Kidney capillary endothelial cell (primary cell): Measurements from ENCODE around the gene B3GALT6.
A peak's percentile ranks its signal among the peaks of the same experiment; 100 is the strongest.

ENCODE experiments used
- DNase-seq: peaks from one replicate; pipeline ENCODE4 v3.0.0-alpha.2; 2018; ENCODE audit warnings: low spot score

Gene B3GALT6

DNA sequence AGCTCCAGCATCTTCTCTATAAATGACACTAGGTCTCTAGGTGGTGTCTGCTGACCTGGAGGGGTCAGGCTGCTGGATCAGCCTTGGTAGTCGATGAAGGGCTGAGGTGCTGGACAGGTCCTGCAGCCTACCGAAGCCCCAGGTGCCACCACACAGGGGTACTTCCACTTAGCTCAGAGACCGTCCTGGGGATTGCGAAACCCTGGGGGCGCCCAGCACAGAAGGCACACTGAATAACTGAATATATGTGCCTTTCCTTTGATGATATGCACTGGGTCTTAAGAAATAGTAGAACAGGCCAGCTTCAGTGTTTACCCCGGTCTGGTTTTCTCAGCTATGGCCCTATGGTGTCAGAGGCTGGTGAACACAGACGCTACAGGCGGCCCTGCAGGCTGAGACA lies 30.7 kb downstream of the B3GALT6 start:
- DNase-seq, result no peak

DNA sequence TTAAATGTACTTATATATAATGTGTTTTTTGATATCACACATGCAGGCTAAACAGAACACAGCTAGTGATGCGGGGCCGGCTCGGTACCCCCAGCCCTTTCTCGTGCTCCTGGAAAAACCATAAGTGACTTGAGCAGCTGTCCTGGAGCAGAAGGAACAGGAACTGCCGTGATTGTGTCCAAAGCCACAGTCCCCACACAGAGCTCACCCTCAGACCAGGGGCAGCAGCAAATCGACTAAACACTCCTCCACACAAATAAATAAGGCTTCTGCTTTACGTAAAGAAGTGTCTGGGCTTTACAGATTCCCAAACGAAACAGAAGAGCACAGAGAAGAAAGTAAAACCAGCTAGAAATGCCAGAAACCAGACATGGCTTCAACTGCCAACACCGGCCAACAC lies 32.0 kb downstream of the B3GALT6 start:
- no peak for DNase-seq

DNA sequence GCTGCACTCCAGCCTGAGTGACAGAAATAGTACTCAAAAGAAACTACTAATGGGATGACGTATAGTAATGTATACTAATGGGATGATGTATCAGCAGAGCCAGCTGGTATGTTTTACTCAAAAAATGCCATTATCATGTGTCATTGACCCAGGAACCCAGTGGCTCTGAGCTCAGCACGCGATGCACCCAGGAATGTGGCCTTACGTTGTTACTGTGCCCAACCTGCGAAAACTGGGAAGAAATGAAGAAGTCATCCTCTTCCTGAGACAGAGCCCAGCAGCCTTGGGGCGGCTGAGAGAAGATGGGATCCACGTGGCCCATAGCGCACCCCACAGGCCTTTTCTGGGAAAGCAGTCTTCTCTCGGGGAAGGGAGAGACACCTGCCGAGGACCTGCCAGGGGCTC lies 32.8 kb downstream of the B3GALT6 start:
- peak; percentile 47 for DNase-seq

DNA sequence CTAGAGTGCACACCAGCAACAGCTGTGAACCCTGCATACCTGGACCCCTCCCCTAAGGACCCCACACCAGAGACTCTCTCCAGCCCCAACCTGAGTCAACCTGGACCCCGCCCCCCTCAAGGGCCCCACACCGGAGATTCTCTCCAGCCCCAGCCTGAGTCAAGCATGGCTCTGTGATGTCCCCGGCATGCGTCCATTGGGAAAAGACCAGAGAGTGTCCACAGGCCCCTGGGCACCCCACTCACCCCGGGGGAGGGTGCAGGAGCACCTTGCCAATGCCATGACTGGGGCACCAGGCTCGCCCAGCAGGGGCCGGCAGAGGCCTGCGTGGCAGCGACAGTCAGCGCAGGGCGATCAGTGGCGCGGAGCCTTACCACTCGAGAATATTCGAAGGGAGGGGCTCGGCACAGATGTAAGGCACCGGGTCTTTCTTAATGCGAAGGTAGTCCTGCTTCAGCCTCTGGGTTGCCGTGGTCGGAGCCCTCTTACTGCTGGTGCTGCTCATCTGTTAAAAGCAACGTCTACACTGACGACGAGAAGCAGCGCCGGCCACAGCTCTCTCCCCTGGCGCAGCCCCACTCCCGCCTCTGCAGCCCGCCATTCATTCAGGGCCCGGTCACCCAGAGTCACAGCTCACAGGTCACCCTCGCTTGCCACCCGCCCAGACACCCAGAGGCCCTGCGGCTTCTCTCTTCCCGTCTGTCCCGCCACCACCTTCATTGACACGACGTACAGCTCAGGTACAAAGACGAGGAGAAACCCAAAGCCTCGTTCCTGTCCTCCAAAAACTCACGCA lies 35.6 kb downstream of the B3GALT6 start:
- no peak for DNase-seq

DNA sequence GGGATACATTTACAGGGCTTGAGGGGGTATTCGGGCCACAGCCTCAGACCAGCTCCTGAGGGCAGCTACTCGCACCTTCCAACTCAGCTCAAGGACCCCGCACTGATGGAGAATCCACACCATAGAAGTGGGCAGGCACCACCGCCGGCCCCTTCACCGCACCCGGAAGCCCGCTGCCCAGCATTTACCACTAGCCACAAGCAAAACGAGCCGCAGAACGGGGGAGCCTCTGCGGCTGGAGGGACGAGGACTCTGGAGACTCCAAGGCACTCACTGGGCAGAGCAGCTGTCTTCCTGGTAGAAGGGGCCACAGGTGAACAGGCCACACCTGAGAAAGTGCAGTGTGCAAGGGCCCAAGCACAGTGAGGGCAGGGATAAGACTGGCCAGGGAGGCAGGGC lies 36.2 kb downstream of the B3GALT6 start:
- no peak for DNase-seq

DNA sequence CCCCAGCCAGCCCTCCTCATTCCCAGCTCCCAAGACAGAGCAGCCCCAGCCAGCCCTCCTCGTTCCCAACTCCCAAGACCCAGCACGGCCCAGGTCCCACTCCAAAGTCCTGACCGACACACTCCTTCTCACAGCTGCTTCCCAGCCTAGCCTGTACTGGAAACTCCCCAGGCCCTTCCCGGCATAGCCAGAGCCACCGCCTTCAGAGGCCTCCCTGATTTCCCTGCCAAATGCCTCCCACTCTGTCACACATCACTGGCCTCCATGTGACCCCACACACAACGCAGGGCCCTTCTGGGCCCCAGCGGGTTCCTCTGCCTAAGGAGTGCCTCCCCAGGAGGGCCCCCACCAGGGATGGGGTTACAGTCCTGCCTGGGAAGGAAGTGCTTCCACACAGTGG lies 38.8 kb downstream of the B3GALT6 start:
- no peak for DNase-seq

DNA sequence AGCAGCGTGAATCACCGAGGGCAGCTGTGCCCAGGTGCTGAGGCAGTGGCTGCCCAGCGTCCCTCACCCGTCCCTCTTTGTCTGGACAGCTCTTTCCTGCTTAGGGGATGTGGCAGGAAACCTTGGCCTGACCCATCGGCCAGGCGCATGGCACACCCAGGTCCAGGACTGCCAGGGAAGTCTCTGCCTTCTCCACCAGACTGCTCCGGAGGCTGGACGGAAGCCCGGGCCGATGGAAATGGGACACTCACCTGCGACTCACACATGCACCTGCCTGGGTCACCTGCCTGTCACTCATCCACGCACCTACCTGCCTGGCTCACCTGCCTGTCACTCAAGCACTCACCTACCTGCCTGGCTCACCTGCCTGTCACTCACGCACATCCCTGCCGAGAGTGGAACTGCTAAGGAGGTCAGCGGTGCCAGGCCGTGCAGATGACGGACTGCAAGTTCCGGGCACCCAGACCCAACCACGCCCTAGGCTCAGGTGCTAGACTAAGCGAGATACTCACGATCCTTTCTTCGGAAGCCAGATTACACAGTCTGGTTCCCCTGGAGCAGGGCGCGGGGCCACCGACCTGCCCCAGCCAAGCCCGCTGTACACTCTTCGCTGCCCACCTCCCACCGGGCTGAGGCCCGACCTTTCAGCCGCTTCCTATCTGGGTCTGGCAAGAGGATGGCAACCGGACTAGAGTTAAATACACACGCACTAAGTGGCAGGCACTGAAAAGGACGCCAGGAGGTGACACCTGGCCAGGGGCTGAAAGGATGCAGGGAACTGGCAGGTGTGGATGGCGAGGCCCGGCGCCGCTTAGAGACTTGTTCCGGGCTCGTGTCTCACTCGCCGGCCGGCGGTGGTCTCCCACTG lies 40.5 kb downstream of the B3GALT6 start:
- DNase-seq, result peak; percentile 72

DNA sequence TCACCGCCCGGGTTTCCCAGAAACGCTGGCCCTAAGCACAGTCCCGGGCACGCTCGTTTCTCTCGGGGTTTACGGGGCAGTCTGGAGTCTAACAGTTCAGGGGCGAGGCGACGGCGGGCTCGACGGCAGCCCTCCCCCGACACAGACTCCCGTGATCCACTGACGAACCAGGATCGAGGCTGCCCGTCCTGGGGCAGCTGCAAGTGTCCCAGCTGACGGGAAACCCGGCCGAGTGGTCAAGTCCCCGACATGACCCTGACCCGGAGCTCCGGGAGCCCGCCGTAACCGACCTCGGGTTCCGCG lies 41.1 kb downstream of the B3GALT6 start:
- DNase-seq, result no peak

DNA sequence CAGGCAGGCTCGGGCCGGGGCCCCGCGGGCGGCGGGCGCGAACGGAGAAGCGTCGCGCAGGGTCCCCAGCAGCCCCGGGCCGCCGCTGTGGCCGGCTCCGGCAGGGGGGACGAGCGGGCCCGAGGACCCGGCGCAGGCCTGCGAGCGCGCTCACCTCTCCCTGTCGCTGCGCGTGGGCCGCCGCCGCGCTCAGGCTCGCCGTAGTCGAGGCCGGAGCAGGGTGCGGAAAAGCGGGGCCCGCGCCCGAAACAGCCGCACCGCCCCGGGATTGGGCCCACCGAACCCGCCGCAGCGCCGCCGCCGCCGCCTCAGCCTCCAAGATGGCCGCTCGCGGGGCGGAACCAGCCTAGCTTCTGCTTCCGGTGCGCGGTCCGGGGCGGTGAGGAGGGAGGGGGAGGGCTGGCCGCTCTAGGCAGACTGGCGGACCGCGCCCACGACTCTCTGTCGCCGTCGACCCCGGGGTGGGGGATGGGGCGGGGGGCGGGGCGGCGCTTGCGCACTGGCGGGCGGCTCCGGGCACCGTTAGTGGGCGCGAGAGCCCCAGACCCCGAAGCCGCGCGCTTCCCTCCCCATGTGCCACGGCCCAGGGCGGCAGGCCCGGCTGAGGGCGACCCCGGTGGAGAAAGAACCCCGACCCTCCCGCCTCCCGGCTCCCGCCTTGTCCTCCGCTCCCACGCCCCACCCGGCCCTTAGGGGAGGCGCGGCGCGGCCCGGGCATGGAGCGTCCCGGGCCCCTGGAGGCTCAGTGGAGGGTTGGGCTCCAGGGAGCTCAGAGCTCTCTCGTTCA lies 41.7 kb downstream of the B3GALT6 start, which contains the start of gene UBE2J2:
UBE2J2 (minus strand) TSS at position 343 of the 787 bp plus-strand sequence. CDS start 5,862 bp downstream, outside the sequence.
- peak; percentile 84 for DNase-seq

DNA sequence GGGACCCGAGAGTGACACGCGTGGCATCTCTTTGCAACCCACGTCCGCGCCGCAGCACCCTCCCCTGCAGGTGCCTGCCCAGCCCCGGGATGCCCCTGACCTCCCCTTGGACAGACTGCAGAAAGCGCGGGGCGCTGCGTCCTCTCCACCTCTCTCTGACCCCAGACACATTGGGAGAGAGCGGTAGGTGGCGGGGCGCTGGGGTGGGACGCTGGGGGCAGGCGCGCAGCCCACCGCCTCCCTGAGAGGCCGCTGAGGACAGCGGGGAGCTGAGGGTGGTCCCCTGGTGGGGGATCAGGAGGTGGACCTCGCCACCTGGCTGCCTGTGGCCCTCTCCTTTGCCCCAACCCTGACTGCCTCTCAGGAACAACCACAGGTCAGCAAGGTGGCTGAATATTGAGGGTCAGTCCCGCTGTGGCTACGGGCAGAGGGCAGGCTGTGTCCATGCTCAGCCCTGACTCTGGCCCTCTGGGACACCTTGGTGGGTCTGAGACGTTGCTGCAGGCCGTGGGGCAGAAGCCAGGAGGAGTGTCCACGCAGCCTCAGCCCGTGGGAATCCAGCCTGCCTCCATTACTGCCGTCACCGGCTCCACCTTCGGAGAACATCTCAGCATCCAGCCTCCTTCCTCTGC lies 42.4 kb downstream of the B3GALT6 start:
- no peak for DNase-seq

DNA sequence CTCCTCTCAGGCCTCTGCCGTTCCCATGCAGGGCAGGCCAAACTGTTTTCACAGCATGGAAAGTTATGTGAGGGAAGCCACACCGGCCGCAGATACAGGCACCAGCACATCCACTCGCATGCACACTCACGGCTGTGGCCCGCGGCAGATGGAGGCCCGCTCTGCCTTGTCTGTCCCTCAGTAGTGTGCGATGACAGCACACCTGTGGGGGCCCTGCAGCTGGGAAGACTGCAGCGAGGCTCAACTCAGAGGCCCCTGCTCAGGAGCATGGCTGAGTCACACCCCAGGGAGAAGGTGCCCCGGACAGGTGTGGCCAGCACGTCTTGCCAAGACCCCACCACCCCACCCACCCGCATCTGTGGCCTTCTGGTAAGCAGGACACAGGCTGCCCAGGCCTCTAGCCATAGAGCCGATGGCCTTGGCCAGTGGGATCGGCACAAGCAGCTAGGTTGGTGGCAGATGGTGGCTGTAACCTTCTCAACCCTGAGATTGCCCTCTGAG lies 42.9 kb downstream of the B3GALT6 start:
- no peak for DNase-seq

DNA sequence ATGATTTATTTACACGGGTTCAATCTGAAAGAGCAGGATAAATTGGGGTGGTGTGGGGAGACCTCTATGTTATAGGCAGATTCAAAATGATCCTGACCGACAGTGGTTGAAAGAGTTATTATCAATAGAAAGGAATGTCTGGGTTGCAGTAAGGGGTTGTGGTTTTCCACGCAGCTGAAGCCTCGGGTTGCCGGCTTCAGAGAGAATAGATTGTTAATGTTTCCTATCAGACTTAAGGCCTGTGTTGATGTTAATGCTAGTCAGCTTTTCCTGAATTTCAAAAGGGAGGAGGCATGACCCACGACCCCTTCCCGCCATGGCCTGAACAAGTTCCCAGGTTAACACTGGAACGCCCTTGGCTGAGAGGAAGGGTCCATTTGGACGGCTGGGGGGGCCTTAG lies 43.8 kb downstream of the B3GALT6 start:
- DNase-seq, result no peak

DNA sequence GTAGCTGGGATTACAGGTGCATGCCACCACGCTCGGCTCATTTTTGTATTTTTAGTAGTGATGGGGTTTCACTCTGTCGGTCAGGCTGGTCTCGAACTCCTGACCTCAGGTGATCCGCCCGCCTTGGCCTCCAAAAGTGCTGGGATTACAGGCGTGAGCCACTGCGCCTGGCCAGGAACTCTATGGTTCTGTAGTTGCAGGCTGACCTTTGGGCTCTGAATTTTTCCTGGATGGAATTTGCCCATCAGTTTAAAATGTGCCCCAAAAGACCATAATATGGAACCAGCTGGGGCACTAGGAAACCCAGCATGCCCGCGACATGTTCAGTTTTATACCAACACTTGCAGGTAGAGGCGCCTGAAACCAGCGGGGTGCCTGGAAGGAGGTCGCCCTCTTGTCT lies 46.6 kb downstream of the B3GALT6 start:
- DNase-seq, result no peak

DNA sequence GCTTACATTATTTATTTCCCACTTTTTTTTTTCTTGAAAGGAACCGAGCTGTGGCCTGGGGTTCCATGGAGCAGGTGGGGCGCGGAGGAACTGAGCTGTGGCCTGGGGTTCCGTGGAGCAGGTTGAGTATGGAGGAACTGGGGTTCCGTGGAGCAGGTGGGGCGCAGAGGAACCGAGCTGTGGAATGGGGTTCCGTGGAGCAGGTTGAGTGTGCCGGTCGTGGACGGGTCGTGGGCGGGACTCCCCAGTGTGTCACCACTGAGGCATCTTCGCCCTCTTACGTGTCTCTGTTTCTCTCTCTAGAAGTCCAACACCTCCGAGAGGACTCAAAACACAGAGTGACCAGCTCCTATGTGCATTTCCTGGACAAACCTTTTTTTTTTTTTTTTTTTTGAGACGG lies 47.0 kb downstream of the B3GALT6 start:
- DNase-seq, result no peak

DNA sequence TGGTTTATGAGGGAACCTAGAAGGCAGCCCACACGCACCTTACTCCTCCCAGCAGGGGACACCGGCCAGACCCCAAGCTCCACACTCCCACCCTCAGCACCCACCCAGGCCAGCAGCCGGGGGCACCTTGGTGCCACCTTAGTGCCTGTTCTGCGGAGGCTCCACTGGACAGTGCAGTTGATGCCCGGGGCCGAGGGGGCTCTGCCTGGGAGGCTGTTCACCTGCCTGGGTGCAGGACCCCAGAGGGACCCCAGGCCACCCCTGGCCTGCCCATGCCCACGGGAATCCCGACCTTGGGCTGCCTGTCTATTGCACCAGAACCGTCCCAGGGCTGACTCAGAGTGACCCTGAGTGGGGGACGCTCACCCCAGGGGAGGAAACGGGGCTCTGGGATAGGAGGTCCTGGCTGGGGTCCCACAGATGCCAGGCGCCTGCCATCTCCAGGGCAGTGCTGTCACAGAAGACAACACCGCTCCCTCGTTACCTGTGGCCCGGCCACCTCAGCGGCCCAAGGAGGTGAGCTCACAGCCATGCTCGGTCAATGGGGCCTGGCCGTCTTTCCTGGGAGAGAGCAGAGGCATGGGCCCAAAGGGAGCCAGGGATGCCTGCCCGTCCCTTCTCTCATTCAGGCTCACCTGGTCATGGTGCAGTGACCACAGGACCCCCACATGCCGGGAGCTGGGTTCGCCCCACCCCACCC lies 48.9 kb downstream of the B3GALT6 start:
- DNase-seq, result no peak

DNA sequence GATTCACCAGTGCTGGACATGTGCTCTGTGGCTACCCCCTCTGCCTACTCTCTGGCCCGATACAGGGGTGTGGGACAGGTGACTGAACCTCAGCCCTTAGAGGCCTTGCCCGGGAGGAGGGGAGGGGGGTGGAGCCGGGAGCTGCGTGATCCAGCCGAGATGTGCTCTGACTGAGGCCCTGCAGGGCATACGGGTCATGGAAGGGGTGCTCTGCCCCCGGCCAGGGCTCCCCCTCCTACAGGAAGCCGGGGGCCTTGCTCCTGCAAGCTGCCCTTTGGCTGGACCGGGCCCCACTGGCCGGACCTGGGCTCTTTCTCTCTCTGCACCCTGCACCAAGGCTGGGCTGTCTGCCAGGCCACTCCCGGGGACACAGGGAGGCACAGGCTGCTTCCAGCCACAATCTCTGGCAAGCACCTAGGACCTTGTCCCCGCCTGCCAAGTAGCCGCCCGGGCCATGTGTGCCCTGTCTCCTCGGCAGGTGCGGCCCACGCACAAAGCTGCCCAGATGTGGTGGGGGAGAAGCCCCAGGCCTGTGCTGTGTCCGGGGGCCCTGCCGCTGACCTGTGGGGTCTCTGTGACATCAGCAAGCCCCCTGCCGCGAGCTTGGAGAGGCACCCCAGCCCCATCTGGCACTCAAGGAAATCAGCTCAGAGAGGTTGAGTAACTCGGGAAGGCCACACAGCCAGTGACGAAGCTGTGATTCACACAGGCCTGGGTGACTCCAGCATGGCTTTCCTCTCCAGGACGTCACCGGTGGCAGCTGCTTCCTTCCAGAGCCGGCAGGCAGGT lies 49.7 kb downstream of the B3GALT6 start:
- DNase-seq, result peak; percentile 91

DNA sequence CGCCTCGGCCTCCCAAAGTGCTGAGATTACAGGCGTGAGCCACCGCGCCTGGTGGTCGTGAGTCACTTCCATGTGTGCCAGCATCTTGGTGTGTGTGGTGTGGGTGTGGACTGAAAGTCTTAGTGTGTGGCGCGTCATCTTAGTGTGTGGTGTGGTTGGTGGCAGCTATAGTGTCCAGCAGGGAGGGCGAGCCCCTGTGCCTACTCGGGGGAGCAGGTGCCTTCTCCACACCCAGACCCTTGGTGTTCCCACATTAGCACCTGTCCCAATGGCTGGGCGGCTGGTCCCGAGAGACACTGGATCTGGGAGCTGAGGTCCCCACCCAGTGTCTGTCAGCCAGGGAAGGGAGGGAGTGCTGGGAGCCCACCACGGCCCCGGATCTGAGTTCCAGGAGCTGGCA lies 51.0 kb downstream of the B3GALT6 start:
- DNase-seq, result no peak

DNA sequence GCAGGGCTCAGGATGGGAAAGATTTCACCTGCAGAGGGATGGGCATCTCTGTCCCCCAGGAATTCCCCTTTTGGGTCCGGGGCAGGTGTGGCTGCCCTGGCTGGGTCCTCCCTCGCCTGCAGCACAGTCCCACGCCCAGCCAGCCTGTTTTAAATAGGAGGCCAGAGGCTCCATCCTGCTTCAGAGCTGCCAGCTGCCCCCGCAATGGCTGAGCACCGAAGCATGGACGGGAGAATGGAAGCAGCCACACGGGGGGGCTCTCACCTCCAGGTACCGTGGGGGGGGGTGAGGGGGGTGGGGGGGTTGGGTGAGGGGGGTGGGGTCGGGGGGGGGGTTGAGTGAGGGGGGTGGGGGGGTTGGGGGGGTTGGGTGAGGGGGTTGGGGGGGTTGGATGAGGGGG lies 51.8 kb downstream of the B3GALT6 start:
- no peak for DNase-seq
